HCT116 (cell line): ENCODE measurements around the gene CARD14. TPM values are rescaled to one million over a fixed set of nuclear protein-coding genes. Genes with fewer than 3 reads are reported as not detected.

ENCODE experiments used
- ATAC-seq: fragments of 200-7000 bp; cut with Tn5 transposase; 2 replicates; pipeline ENCODE4 v1.9.1; 2020; ENCODE audit warnings: mild to moderate bottlenecking, moderate library complexity
- BruUV-seq: library from RNA; stranded (reverse); fragments of 400-500 nt; replicated peaks from 2 replicates; lab custom pipeline; 2021; lab: Mats Ljungman, UMichigan
- CTCF ChIA-PET: fragments of 300-600 bp; sonication (Branson Sonifier 250); formaldehyde crosslinking; loops from one replicate; lab custom pipeline; 2021; ENCODE audit warnings: antibody characterized with exemption; lab: Charles Lee
- POLR2A ChIA-PET: fragments of 300-600, 350-600 bp; sonication (Branson Sonifier 250); formaldehyde crosslinking; loops from one replicate; lab custom pipeline; 2021; ENCODE audit warnings: antibody characterized with exemption; lab: Charles Lee
- RAD21 ChIA-PET, 2 experiments: fragments of 300-600 bp; sonication (Branson Sonifier 250); formaldehyde crosslinking; loops; one replicate each; lab custom pipeline; 2023; ENCODE audit warnings: low total read pairs in 2 of 2; ENCODE audit not compliant: uncharacterized antibody in 2 of 2, unreplicated experiment in 2 of 2, low non-redundant PET in 1 of 2; lab: Charles Lee
- DNase-seq: peaks from one replicate; pipeline ENCODE4 v3.0.0-alpha.2; 2010; ENCODE audit warnings: low read depth, low spot score
- H2AFZ ChIP-seq: fragments of 200-600 bp; shearing (Covaris generic), sonication (generic); 2 replicates; pipeline ENCODE4 v1.6.1; 2017; ENCODE audit warnings: low read depth, mixed run types, mixed read lengths, antibody characterized with exemption, low read length; ENCODE audit not compliant: poor library complexity, severe bottlenecking
- H3K27ac ChIP-seq: 2 replicates; pipeline ENCODE4 v1.5.1; 2012; ENCODE audit warnings: low read depth, low read length
- H3K27me3 ChIP-seq: fragments of 200-600 bp; sonication (generic); 2 replicates; pipeline ENCODE4 v1.6.1; 2016; ENCODE audit warnings: mixed run types, low read length, mixed read lengths; ENCODE audit not compliant: insufficient read depth
- H3K36me3 ChIP-seq, 2 experiments: fragments of 200-500 bp in 1 of 2; fragments of 200-600 bp in 1 of 2; sonication (Bioruptor generic) in 1 of 2; sonication (generic) in 1 of 2; 2 replicates each; pipeline versions ENCODE4 v1.5.1 to v1.6.1; 2014 to 2016; ENCODE audit warnings: low read length in 2 of 2, inconsistent platforms in 1 of 2, mixed read lengths in 1 of 2, mixed run types in 1 of 2; ENCODE audit not compliant: insufficient read depth in 2 of 2, control insufficient read depth in 1 of 2
- H3K4me1 ChIP-seq, 2 experiments: fragments of 200-600 bp in 1 of 2; sonication (generic) in 1 of 2; 2 replicates each; pipeline versions ENCODE4 v1.5.1 to v1.6.1; 2012 to 2017; ENCODE audit warnings: low read length in 2 of 2, inconsistent platforms in 1 of 2, mild to moderate bottlenecking in 1 of 2, mixed read lengths in 1 of 2, mixed run types in 1 of 2, moderate library complexity in 1 of 2; ENCODE audit not compliant: insufficient read depth in 2 of 2, control insufficient read depth in 1 of 2
- H3K4me2 ChIP-seq: fragments of 200-600 bp; sonication (generic); 2 replicates; pipeline ENCODE4 v1.6.1; 2017; ENCODE audit warnings: mixed run types, low read length, mixed read lengths
- H3K4me3 ChIP-seq, 2 experiments: fragments of 200-600 bp in 1 of 2; sonication (generic) in 1 of 2; replicated peaks in 1 of 2; 2 replicates each; pipeline ENCODE4 v1.5.1; 2011 to 2016; ENCODE audit warnings: low read length in 2 of 2, control low read depth in 1 of 2, low read depth in 1 of 2, mild to moderate bottlenecking in 1 of 2, mixed read lengths in 1 of 2, mixed run types in 1 of 2
- H3K79me2 ChIP-seq: fragments of 200-600 bp; sonication (generic); 2 replicates; pipeline ENCODE4 v1.6.1; 2017; ENCODE audit warnings: mild to moderate bottlenecking, mixed run types, low read length, moderate library complexity, mixed read lengths; ENCODE audit not compliant: insufficient read depth
- H3K9ac ChIP-seq: fragments of 200-600 bp; sonication (generic); 2 replicates; pipeline ENCODE4 v1.6.1; 2016; ENCODE audit warnings: low read length, mixed read lengths
- H3K9me2 ChIP-seq: fragments of 200-600 bp; sonication (generic), shearing (Covaris generic); 2 replicates; pipeline ENCODE4 v1.6.1; 2017; ENCODE audit warnings: mixed run types, mild to moderate bottlenecking, moderate library complexity; ENCODE audit not compliant: insufficient read depth
- H3K9me3 ChIP-seq, 2 experiments: fragments of 200-500 bp in 1 of 2; fragments of 200-600 bp in 1 of 2; sonication (Bioruptor generic) in 1 of 2; sonication (generic) in 1 of 2; 2 replicates each; pipeline ENCODE4 v1.6.1; 2014 to 2017; ENCODE audit warnings: low read length in 2 of 2, mixed read lengths in 2 of 2, inconsistent platforms in 1 of 2, low read depth in 1 of 2, mild to moderate bottlenecking in 1 of 2, mixed run types in 1 of 2, moderate library complexity in 1 of 2; ENCODE audit not compliant: control insufficient read depth in 1 of 2, insufficient read depth in 1 of 2
- H4K20me1 ChIP-seq: fragments of 200-600 bp; sonication (generic), shearing (Covaris generic); 2 replicates; pipeline ENCODE4 v1.6.1; 2017; ENCODE audit warnings: mixed run types, mild to moderate bottlenecking, moderate library complexity; ENCODE audit not compliant: insufficient read depth
- POLR2A ChIP-seq: IDR thresholded peaks from 2 replicates; pipeline ENCODE4 v1.7.0; 2011; ENCODE audit warnings: borderline replicate concordance; ENCODE audit not compliant: insufficient read depth, insufficient read length; ENCODE audit errors: extremely low read depth
- POLR2AphosphoS5 ChIP-seq: IDR thresholded peaks from 2 replicates; pipeline ENCODE4 v1.6.1; 2011; ENCODE audit warnings: mild to moderate bottlenecking, low read depth, low read length, moderate library complexity
- intact Hi-C: fragments of 100-400 bp; cut with micrococcal nuclease; formaldehyde crosslinking; loops from 2 replicates; pipeline ENCODE4 v1.10.0; 2022
- total RNA-seq: library from RNA; stranded (reverse); gene quantifications from one replicate; pipeline ENCODE4 v1.2.1, GENCODE V29; 2021; ENCODE audit not compliant: unreplicated experiment
- TF ChIP-seq, protein P1 (sequence below), 3 experiments: fragments of 200-600 bp in 1 of 3; sonication (generic) in 1 of 3; IDR thresholded peaks in 2 of 3; conservative IDR thresholded peaks in 1 of 3; 2 replicates each; pipeline ENCODE4 v1.5.1; 2012 to 2017; ENCODE audit warnings: low read depth in 2 of 3, low read length in 2 of 3, antibody characterized with exemption in 1 of 3, borderline replicate concordance in 1 of 3, control low read depth in 1 of 3, mild to moderate bottlenecking in 1 of 3, mixed read lengths in 1 of 3, mixed run types in 1 of 3, moderate library complexity in 1 of 3; ENCODE audit not compliant: insufficient read depth in 1 of 3

Gene CARD14
- total RNA-seq, 1 experiment from 2014 or later: 0.25 TPM

- H2AFZ ChIP-seq: no peak overlapping the region
- intact Hi-C loops: no loop called here
- BruUV-seq: no TSS peak
- TF ChIP-seq, protein P1, sequence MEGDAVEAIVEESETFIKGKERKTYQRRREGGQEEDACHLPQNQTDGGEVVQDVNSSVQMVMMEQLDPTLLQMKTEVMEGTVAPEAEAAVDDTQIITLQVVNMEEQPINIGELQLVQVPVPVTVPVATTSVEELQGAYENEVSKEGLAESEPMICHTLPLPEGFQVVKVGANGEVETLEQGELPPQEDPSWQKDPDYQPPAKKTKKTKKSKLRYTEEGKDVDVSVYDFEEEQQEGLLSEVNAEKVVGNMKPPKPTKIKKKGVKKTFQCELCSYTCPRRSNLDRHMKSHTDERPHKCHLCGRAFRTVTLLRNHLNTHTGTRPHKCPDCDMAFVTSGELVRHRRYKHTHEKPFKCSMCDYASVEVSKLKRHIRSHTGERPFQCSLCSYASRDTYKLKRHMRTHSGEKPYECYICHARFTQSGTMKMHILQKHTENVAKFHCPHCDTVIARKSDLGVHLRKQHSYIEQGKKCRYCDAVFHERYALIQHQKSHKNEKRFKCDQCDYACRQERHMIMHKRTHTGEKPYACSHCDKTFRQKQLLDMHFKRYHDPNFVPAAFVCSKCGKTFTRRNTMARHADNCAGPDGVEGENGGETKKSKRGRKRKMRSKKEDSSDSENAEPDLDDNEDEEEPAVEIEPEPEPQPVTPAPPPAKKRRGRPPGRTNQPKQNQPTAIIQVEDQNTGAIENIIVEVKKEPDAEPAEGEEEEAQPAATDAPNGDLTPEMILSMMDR (IDR thresholded peaks at IDR 0.05 in 2 of 3, conservative IDR thresholded peaks at IDR 0.05 in 1 of 3; ENCODE audit: borderline replicate concordance in 1 of 3, insufficient read depth in 1 of 3, low read depth in 2 of 3, low read length in 2 of 3): 0 out of 6 replicates have a peak, but pooled peaks of 1 of the 3 experiments have one; percentile 6
- TF ChIP-seq POLR2A: no peak
- POLR2A ChIA-PET: interaction anchor here (1.7 kb wide), 1 partner anchor 42 kb away, joined by 4 read pairs; no protein-coding TSS in a partner anchor
- H3K9me2 ChIP-seq: no peaks in the 10 kb centered on the region
- H3K36me3 ChIP-seq: no peaks in the 10 kb centered on the region
- H3K4me2 ChIP-seq: no peak overlapping the region
- H3K4me1 ChIP-seq: peaks cover 0 to 16% of the 10 kb centered on the region in 2 experiments; a peak in 1 of 4 replicates
- H3K79me2 ChIP-seq: no peaks in the 10 kb centered on the region
- CTCF ChIA-PET: interaction anchor here (0.7 to 1.0 kb wide), 2 partner anchors 9 to 12 kb away, joined by 3 to 4 read pairs; no protein-coding TSS in a partner anchor
- ATAC-seq (no peak), DNase-seq (no peak)
- RAD21 ChIA-PET: no interaction called here
- no peaks in the 10 kb centered on the region; a peak in 1 of 4 replicates for H3K9me3 ChIP-seq
- H3K27ac ChIP-seq: no peak overlapping the region
- no peak overlapping the region for H3K4me3 ChIP-seq
- no peaks in the 10 kb centered on the region for H4K20me1 ChIP-seq
- no peak overlapping the region for H3K9ac ChIP-seq
- H3K27me3 ChIP-seq: no peaks in the 10 kb centered on the region; the same call in 1 of the 2 replicates
These were observed 21.4 kb downstream of the CARD14 start for GRCh38 chr17:80191192-80191591.

- intact Hi-C loops: no loop called here
- DNase-seq: no peak
- POLR2A ChIA-PET: interaction anchor here (0.6 to 1.7 kb wide), 2 partner anchors 28 to 43 kb away, joined by 3 to 4 read pairs; partner anchors contain the start of genes SGSH and SLC26A11
- Histone ChIP-seq H3K9me3 (no peaks in the 10 kb centered on the region; a peak in 1 of 4 replicates), H3K36me3 (no peaks in the 10 kb centered on the region), H3K27ac (no peak overlapping the region), H3K9me2 (no peaks in the 10 kb centered on the region), H3K79me2 (no peaks in the 10 kb centered on the region), H3K4me1 (peaks cover 0 to 12% of the 10 kb centered on the region in 2 experiments; a peak in 1 of 4 replicates), H4K20me1 (no peaks in the 10 kb centered on the region), H2AFZ (no peak overlapping the region), H3K4me3 (no peak overlapping the region), H3K9ac (no peak overlapping the region), H3K4me2 (no peak overlapping the region), H3K27me3 (no peaks in the 10 kb centered on the region; the same call in 1 of the 2 replicates)
- RAD21 ChIA-PET: interaction anchor here in 1 of 2 experiments (0.7 kb wide), 1 partner anchor 25 kb away, joined by 3 read pairs; no protein-coding TSS in a partner anchor
- no peak for ATAC-seq
- BruUV-seq: no TSS peak
- CTCF ChIA-PET: interaction anchor here (0.7 to 1.0 kb wide), 3 partner anchors 8 to 91 kb away, joined by 3 to 4 read pairs (median 3); partner anchors contain the start of gene GAA
- TF ChIP-seq POLR2AphosphoS5: no peak
These were observed 22.2 kb downstream of the CARD14 start for GRCh38 chr17:80191865-80192661.
